Breast epithelium (tissue), 3 donors: ENCODE data around the gene AFG3L2.

Experiments used
- POLR2A ChIP-seq: fragments of 450-650 bp; IDR thresholded peaks from one replicate; pipeline ENCODE4 v1.6.1; 2016; ENCODE audit warnings: antibody characterized with exemption, mild to moderate bottlenecking, moderate library complexity
- POLR2AphosphoS5 ChIP-seq, 3 donors: sonication (generic); formaldehyde crosslinking; IDR thresholded peaks; one replicate each; pipeline ENCODE4 v1.6.1; 2017; ENCODE audit warnings: antibody characterized with exemption in 3 of 3
- TF ChIP-seq, protein P1 (sequence below), 3 donors: fragments of 450-650 bp; IDR thresholded peaks; one replicate each; pipeline ENCODE4 v1.5.1; 2016 to 2017; ENCODE audit warnings: antibody characterized with exemption in 3 of 3, mild to moderate bottlenecking in 3 of 3, moderate library complexity in 3 of 3

GRCh38 chr18:12369211-12369610, 7.8 kb downstream of the AFG3L2 start:
- no peak for TF ChIP-seq POLR2A
- TF ChIP-seq POLR2AphosphoS5 (IDR thresholded peaks at IDR 0.05): no peak
- TF ChIP-seq, protein P1, sequence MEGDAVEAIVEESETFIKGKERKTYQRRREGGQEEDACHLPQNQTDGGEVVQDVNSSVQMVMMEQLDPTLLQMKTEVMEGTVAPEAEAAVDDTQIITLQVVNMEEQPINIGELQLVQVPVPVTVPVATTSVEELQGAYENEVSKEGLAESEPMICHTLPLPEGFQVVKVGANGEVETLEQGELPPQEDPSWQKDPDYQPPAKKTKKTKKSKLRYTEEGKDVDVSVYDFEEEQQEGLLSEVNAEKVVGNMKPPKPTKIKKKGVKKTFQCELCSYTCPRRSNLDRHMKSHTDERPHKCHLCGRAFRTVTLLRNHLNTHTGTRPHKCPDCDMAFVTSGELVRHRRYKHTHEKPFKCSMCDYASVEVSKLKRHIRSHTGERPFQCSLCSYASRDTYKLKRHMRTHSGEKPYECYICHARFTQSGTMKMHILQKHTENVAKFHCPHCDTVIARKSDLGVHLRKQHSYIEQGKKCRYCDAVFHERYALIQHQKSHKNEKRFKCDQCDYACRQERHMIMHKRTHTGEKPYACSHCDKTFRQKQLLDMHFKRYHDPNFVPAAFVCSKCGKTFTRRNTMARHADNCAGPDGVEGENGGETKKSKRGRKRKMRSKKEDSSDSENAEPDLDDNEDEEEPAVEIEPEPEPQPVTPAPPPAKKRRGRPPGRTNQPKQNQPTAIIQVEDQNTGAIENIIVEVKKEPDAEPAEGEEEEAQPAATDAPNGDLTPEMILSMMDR (IDR thresholded peaks at IDR 0.05): no peak
